ENCODE measurements around the gene ADAMTSL1.

Gene ADAMTSL1

DNA sequence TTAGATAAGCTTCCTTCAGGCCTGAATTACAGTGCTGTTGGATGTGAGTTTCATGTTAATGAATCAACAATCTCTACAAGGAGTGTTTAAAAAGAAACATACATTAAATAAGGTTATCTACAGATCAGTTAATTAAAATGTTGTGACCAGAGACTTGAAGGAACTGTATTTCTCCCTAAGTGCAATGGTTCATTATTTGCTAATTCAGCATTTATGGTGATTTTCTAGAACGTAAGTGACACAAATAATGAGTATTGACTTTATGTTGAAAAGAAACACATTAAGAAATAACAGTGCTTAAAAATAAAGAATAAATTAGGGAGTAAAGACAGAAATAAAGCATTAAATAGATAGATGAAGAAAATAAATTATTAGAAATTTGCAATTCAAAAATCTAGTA lies 74.5 kb downstream of the ADAMTSL1 start:
- no peaks in the 10 kb centered on the region for H3K27me3 ChIP-seq (ENCODE audit: insufficient read depth, low read depth, severe bottlenecking)
- no peak overlapping the region for H3K4me3 ChIP-seq (ENCODE audit: low read depth, low read length)
- no peaks in the 10 kb centered on the region for H3K36me3 ChIP-seq
- H3K9me3 ChIP-seq (ENCODE audit: severe bottlenecking), result no peaks in the 10 kb centered on the region
- H3K27ac ChIP-seq, result no peak overlapping the region
- DNase-seq, result no peak
- TF ChIP-seq, protein P1, sequence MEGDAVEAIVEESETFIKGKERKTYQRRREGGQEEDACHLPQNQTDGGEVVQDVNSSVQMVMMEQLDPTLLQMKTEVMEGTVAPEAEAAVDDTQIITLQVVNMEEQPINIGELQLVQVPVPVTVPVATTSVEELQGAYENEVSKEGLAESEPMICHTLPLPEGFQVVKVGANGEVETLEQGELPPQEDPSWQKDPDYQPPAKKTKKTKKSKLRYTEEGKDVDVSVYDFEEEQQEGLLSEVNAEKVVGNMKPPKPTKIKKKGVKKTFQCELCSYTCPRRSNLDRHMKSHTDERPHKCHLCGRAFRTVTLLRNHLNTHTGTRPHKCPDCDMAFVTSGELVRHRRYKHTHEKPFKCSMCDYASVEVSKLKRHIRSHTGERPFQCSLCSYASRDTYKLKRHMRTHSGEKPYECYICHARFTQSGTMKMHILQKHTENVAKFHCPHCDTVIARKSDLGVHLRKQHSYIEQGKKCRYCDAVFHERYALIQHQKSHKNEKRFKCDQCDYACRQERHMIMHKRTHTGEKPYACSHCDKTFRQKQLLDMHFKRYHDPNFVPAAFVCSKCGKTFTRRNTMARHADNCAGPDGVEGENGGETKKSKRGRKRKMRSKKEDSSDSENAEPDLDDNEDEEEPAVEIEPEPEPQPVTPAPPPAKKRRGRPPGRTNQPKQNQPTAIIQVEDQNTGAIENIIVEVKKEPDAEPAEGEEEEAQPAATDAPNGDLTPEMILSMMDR (IDR thresholded peaks at IDR 0.05; ENCODE audit: low read depth, low read length), result no peak

DNA sequence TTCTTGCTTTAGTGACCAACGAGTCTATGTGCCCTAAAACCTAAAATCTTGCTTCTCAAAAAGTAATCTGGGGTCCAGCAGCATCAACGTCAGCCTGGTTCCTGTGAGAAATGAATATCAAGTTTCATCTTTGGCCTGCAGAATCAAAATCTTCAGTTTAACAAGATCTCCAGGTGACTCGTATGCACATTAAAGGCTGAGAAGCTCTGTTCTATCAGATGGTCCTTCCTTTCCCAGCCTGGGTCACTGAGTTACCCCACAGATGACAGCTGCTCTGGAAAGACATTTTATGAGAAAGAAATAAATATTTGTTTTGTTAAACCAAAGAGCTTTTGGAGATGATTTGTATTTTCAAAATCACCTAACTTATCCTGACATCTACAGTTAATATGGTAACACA lies 75.8 kb downstream of the ADAMTSL1 start:
- H3K36me3 ChIP-seq, result no peaks in the 10 kb centered on the region
- no peak overlapping the region for H3K27ac ChIP-seq
- TF ChIP-seq, protein P1 (IDR thresholded peaks at IDR 0.05; ENCODE audit: low read depth, low read length), result no peak
- DNase-seq, result no peak
- no peaks in the 10 kb centered on the region for H3K9me3 ChIP-seq (ENCODE audit: severe bottlenecking)
- no peaks in the 10 kb centered on the region for H3K27me3 ChIP-seq (ENCODE audit: insufficient read depth, low read depth, severe bottlenecking)
- no peak overlapping the region for H3K4me3 ChIP-seq (ENCODE audit: low read depth, low read length)

DNA sequence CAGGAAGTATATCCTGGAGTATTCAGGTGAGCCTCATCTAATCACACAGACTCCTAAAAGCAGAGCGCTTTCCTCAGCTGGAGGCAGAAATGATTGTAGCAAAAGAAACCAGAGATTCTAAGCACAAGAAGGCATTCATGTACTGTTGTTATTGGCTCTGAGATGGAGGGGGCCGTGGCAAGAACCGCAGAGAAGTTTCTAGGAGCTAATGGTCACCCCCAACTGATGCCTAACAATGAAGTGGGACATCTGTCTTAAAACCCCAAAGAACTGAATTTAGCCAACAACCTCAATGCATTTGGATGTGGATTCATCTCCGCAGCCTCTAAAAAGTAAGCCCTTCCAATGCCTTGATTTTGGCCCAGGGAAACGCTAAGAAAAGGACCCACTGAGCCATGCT lies 76.3 kb downstream of the ADAMTSL1 start:
- Histone ChIP-seq H3K4me3 (ENCODE audit: low read depth, low read length) (no peak overlapping the region), H3K27me3 (ENCODE audit: insufficient read depth, low read depth, severe bottlenecking) (no peaks in the 10 kb centered on the region), H3K9me3 (ENCODE audit: severe bottlenecking) (no peaks in the 10 kb centered on the region), H3K27ac (no peak overlapping the region), H3K36me3 (no peaks in the 10 kb centered on the region)
- TF ChIP-seq, protein P1 (IDR thresholded peaks at IDR 0.05; ENCODE audit: low read depth, low read length), result no peak
- no peak for DNase-seq

DNA sequence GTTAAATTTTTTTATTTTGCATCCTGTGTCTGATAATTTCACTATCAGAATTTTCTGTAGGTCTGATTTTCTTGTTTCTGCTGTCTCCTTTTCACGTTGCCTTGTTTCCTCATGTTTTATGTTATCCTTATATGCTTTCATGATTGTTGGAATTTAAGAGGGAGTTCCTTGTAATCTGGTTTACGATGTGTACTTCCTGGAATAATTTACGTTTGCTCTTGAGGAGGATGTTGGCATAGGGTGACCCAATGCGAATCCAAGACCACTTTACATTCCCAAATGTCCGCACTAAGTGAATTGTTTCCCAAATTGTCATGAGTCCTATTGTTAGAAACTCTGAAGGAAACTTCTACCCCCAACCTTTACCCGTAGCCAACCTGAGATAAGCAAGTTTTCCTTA lies 80.3 kb downstream of the ADAMTSL1 start:
- DNase-seq, result no peak
- H3K4me3 ChIP-seq (ENCODE audit: low read depth, low read length), result no peak overlapping the region
- no peak overlapping the region for H3K27ac ChIP-seq
- no peaks in the 10 kb centered on the region for H3K27me3 ChIP-seq (ENCODE audit: insufficient read depth, low read depth, severe bottlenecking)
- no peaks in the 10 kb centered on the region for H3K9me3 ChIP-seq (ENCODE audit: severe bottlenecking)
- H3K36me3 ChIP-seq, result no peaks in the 10 kb centered on the region
- TF ChIP-seq, protein P1 (IDR thresholded peaks at IDR 0.05; ENCODE audit: low read depth, low read length), result no peak

DNA sequence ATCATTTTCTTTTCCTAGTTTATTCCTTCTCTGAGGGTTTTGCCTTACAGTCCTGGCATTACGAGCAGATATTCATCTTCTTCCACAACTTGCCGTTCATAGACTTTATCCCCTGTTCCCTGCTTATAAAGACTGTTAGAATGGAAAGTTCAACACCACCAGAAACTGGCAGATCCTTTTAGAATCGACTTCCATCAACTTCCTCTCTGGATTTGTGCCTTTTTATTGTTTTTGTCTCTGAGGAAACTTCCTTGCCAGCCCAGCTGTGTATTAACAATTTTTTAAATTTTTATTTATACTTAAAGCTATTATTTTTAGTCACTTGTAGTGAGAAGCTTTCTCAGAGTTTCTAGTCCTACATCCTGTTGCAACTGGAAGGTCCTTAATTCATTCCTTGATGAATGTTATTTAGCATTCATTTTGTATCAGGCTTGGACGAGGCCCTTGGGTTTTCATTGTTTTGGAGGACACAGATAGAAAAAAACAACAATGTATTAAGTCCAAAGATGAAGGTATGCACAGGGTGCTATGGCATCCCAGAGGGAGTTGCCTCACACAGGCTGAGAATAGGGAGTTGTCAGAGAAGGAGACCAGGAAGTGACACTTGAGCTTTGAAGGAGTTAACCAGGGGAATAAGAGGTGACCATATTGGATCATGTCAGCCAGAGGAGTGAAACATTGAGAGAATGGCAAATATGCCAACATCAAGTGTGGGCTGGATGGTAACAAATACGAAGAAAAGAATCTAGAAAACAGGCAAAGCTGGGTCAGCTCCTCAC lies 81.3 kb downstream of the ADAMTSL1 start:
- Histone ChIP-seq H3K4me3 (ENCODE audit: low read depth, low read length) (no peak overlapping the region), H3K9me3 (ENCODE audit: severe bottlenecking) (no peaks in the 10 kb centered on the region), H3K27ac (no peak overlapping the region), H3K27me3 (ENCODE audit: insufficient read depth, low read depth, severe bottlenecking) (no peaks in the 10 kb centered on the region), H3K36me3 (no peaks in the 10 kb centered on the region)
- DNase-seq, result no peak
- TF ChIP-seq, protein P1 (IDR thresholded peaks at IDR 0.05; ENCODE audit: low read depth, low read length), result no peak
